GM23338 (cell line): Measurements from ENCODE around the gene CCDC106. TPM values are rescaled to one million over a fixed set of nuclear protein-coding genes. Genes with fewer than 3 reads are reported as not detected.

Source experiments
- ATAC-seq: fragments of 200-7000 bp; cut with Tn5 transposase; 3 replicates; pipeline ENCODE4 v1.9.1; 2020
- DNase-seq: peaks from one replicate; pipeline ENCODE4 v3.0.0-alpha.2; 2015; ENCODE audit warnings: low spot score
- H2AFZ ChIP-seq: fragments of 200-600 bp; sonication (generic); 2 replicates; pipeline ENCODE4 v1.8.0; 2016; ENCODE audit warnings: antibody characterized with exemption, mild to moderate bottlenecking, moderate library complexity
- H3F3A ChIP-seq: fragments of 200-600 bp; sonication (generic); replicated peaks from 2 replicates; pipeline ENCODE4 v1.8.0; 2017; ENCODE audit warnings: antibody characterized with exemption, mixed run types, low read depth
- H3K27ac ChIP-seq: fragments of 200-600 bp; sonication (generic); 2 replicates; pipeline ENCODE4 v1.6.1; 2016; ENCODE audit warnings: low read depth
- H3K27me3 ChIP-seq: fragments of 200-600 bp; sonication (generic); 2 replicates; pipeline ENCODE4 v1.8.0; 2016; ENCODE audit warnings: mild to moderate bottlenecking, mixed run types, moderate library complexity; ENCODE audit not compliant: insufficient read depth
- H3K36me3 ChIP-seq: fragments of 200-600 bp; sonication (generic); 2 replicates; pipeline ENCODE4 v1.8.0; 2016; ENCODE audit warnings: mild to moderate bottlenecking; ENCODE audit not compliant: insufficient read depth
- H3K4me1 ChIP-seq: fragments of 200-600 bp; sonication (generic); 2 replicates; pipeline ENCODE4 v1.8.0; 2016; ENCODE audit warnings: mild to moderate bottlenecking, moderate library complexity; ENCODE audit not compliant: insufficient read depth
- H3K4me2 ChIP-seq: fragments of 200-600 bp; sonication (generic); 2 replicates; pipeline ENCODE4 v1.7.1; 2017; ENCODE audit warnings: mixed run types
- H3K4me3 ChIP-seq: fragments of 200-600 bp; sonication (generic); 2 replicates; pipeline ENCODE4 v1.6.1; 2016; ENCODE audit warnings: mixed run types
- H3K79me2 ChIP-seq: fragments of 200-600 bp; sonication (generic); replicated peaks from 2 replicates; pipeline ENCODE4 v1.8.0; 2017; ENCODE audit warnings: mild to moderate bottlenecking; ENCODE audit not compliant: insufficient read depth
- H3K9me2 ChIP-seq: fragments of 200-600 bp; sonication (generic); 2 replicates; pipeline ENCODE4 v1.8.0; 2017; ENCODE audit not compliant: insufficient read depth
- H4K20me1 ChIP-seq: fragments of 200-600 bp; sonication (generic); replicated peaks from 2 replicates; pipeline ENCODE4 v1.8.0; 2017; ENCODE audit warnings: mild to moderate bottlenecking; ENCODE audit not compliant: insufficient read depth
- H3K27ac Mint-ChIP-seq: 2 replicates; pipeline ENCODE4 v1.8.0; 2020; ENCODE audit warnings: inconsistent platforms, mild to moderate bottlenecking, moderate library complexity, mixed read lengths
- H3K27me3 Mint-ChIP-seq: 3 replicates; pipeline ENCODE4 v1.8.0; 2022; ENCODE audit warnings: low read depth, mild to moderate bottlenecking, moderate library complexity, mixed read lengths, inconsistent platforms; ENCODE audit not compliant: insufficient read depth, poor library complexity
- H3K36me3 Mint-ChIP-seq: 3 replicates; pipeline ENCODE4 v1.8.0; 2021; ENCODE audit warnings: low read depth, mild to moderate bottlenecking, inconsistent platforms, moderate library complexity, mixed read lengths
- H3K4me1 Mint-ChIP-seq: 3 replicates; pipeline ENCODE4 v1.8.0; 2020; ENCODE audit warnings: mild to moderate bottlenecking, inconsistent platforms, mixed read lengths
- H3K4me3 Mint-ChIP-seq: 3 replicates; pipeline ENCODE4 v1.8.0; 2021; ENCODE audit warnings: moderate library complexity, mild to moderate bottlenecking, inconsistent platforms, mixed read lengths
- H3K9me3 Mint-ChIP-seq: 3 replicates; pipeline ENCODE4 v1.8.0; 2020; ENCODE audit warnings: moderate library complexity, mild to moderate bottlenecking, inconsistent platforms, mixed read lengths
- CREB1 ChIP-seq: fragments of 250-450 bp; sonication (Bioruptor Pico); IDR thresholded peaks from 2 replicates; pipeline ENCODE4 v1.5.0; 2020; ENCODE audit warnings: low read depth, mild to moderate bottlenecking, moderate library complexity
- EZH2 ChIP-seq: fragments of 200-600 bp; sonication (generic); IDR thresholded peaks from one replicate; pipeline ENCODE4 v1.8.0; 2017; ENCODE audit warnings: antibody characterized with exemption, mild to moderate bottlenecking, low read depth; ENCODE audit not compliant: unreplicated experiment
- EZH2phosphoT487 ChIP-seq: fragments of 200-600 bp; sonication (generic); IDR thresholded peaks from one replicate; pipeline ENCODE4 v1.8.1; 2018; ENCODE audit warnings: antibody characterized with exemption; ENCODE audit not compliant: unreplicated experiment
- JUNB ChIP-seq: IDR thresholded peaks from one replicate; pipeline ENCODE4 v1.6.1; 2016; ENCODE audit warnings: antibody characterized with exemption; ENCODE audit not compliant: unreplicated experiment
- NANOG ChIP-seq: IDR thresholded peaks from 2 replicates; pipeline ENCODE4 v1.6.1; 2016; ENCODE audit warnings: antibody characterized with exemption, borderline replicate concordance
- POLR2AphosphoS5 ChIP-seq: IDR thresholded peaks from 2 replicates; pipeline ENCODE4 v1.6.1; 2016; ENCODE audit warnings: antibody characterized with exemption, low read depth
- REST ChIP-seq: IDR thresholded peaks from one replicate; pipeline ENCODE4 v1.6.1; 2018; ENCODE audit warnings: antibody characterized with exemption; ENCODE audit not compliant: unreplicated experiment
- STAT1 ChIP-seq: IDR thresholded peaks from one replicate; pipeline ENCODE4 v1.6.1; 2016; ENCODE audit warnings: antibody characterized with exemption; ENCODE audit not compliant: unreplicated experiment
- ZNF114 ChIP-seq: fragments of 250-450 bp; sonication (Bioruptor Pico); IDR thresholded peaks from 2 replicates; pipeline ENCODE4 v1.5.0; 2020; ENCODE audit warnings: mild to moderate bottlenecking, moderate library complexity
- ZNF331 ChIP-seq: fragments of 250-450 bp; sonication (Bioruptor Pico); IDR thresholded peaks from 2 replicates; pipeline ENCODE4 v1.5.0; 2020; ENCODE audit warnings: low read depth, mild to moderate bottlenecking, moderate library complexity
- polyA plus RNA-seq: library from polyadenylated mRNA; unstranded; fragments of >200 nt; fragmentation: Nextera tagmentation; extraction: Ambion mirVana; gene quantifications from 2 replicates; pipeline ENCODE4 v1.2.1, GENCODE V29; 2016
- total RNA-seq: library from RNA; depleted of rRNA; stranded (reverse); fragments of >200 nt; shearing (Covaris generic); gene quantifications from 2 replicates; pipeline ENCODE4 v1.2.3, GENCODE V29; 2014
- TF ChIP-seq, protein P1 (sequence below): IDR thresholded peaks from 2 replicates; pipeline ENCODE4 v1.6.1; 2016; ENCODE audit warnings: antibody characterized with exemption
- TF ChIP-seq, protein P2 (sequence below), 2 experiments: fragments of 200-600 bp in 1 of 2; sonication (generic) in 1 of 2; conservative IDR thresholded peaks; 2 replicates each; pipeline versions ENCODE4 v1.5.1 to v1.6.1; 2016 to 2017; ENCODE audit warnings: antibody characterized with exemption in 2 of 2, low read depth in 2 of 2, mild to moderate bottlenecking in 2 of 2, moderate library complexity in 1 of 2

The CCDC106 gene
- total and polyA plus RNA-seq, 2 experiments from 2014 or later, result 12.0 to 17.6 TPM

GRCh38 chr19:55661826-55662225 is 13.8 kb downstream of the CCDC106 start (continued):
- TF ChIP-seq REST, result no peak
- no peak for TF ChIP-seq EZH2
- TF ChIP-seq, protein P1, sequence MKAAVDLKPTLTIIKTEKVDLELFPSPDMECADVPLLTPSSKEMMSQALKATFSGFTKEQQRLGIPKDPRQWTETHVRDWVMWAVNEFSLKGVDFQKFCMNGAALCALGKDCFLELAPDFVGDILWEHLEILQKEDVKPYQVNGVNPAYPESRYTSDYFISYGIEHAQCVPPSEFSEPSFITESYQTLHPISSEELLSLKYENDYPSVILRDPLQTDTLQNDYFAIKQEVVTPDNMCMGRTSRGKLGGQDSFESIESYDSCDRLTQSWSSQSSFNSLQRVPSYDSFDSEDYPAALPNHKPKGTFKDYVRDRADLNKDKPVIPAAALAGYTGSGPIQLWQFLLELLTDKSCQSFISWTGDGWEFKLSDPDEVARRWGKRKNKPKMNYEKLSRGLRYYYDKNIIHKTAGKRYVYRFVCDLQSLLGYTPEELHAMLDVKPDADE, result no peak
- TF ChIP-seq ZNF114, result no peak
- TF ChIP-seq, protein P2, sequence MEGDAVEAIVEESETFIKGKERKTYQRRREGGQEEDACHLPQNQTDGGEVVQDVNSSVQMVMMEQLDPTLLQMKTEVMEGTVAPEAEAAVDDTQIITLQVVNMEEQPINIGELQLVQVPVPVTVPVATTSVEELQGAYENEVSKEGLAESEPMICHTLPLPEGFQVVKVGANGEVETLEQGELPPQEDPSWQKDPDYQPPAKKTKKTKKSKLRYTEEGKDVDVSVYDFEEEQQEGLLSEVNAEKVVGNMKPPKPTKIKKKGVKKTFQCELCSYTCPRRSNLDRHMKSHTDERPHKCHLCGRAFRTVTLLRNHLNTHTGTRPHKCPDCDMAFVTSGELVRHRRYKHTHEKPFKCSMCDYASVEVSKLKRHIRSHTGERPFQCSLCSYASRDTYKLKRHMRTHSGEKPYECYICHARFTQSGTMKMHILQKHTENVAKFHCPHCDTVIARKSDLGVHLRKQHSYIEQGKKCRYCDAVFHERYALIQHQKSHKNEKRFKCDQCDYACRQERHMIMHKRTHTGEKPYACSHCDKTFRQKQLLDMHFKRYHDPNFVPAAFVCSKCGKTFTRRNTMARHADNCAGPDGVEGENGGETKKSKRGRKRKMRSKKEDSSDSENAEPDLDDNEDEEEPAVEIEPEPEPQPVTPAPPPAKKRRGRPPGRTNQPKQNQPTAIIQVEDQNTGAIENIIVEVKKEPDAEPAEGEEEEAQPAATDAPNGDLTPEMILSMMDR (conservative IDR thresholded peaks at IDR 0.05; ENCODE audit: low read depth in 2 of 2), result no peak
- TF ChIP-seq EZH2phosphoT487, result no peak
- no peak for TF ChIP-seq STAT1
- TF ChIP-seq JUNB, result no peak

- H3F3A ChIP-seq, result peaks cover 9% of the 10 kb centered on the region; the same call in 1 of the 2 replicates
- H3K4me1 ChIP-seq, result no peaks in the 10 kb centered on the region
- no peak overlapping the region for H3K27ac Mint-ChIP-seq
- no peak overlapping the region for H3K4me3 Mint-ChIP-seq
- H3K27ac ChIP-seq, result no peak overlapping the region
- H3K27me3 ChIP-seq, result no peaks in the 10 kb centered on the region
- H3K79me2 ChIP-seq, result peaks cover 94% of the 10 kb centered on the region
- DNase-seq (no peak), ATAC-seq (no peak)
- no peak overlapping the region for H3K4me3 ChIP-seq
- peaks cover 37% of the 10 kb centered on the region for H3K36me3 ChIP-seq
- H3K36me3 Mint-ChIP-seq, result peaks cover 90% of the 10 kb centered on the region
- no peaks in the 10 kb centered on the region for H3K9me2 ChIP-seq
- peaks cover 19% of the 10 kb centered on the region for H3K27me3 Mint-ChIP-seq
- no peak overlapping the region for H3K4me2 ChIP-seq
- peaks cover 49% of the 10 kb centered on the region for H4K20me1 ChIP-seq
- H2AFZ ChIP-seq, result no peak overlapping the region
- peaks cover 6% of the 10 kb centered on the region for H3K4me1 Mint-ChIP-seq
- peaks cover 5% of the 10 kb centered on the region; the same call in 2 of the 3 replicates for H3K9me3 Mint-ChIP-seq
- TF ChIP-seq POLR2AphosphoS5 (no peak), CREB1 (no peak), ZNF114 (no peak), EZH2 (no peak), ZNF331 (CRISPR knock-in tag) (no peak), NANOG (no peak), REST (no peak), EZH2phosphoT487 (no peak), JUNB (no peak), STAT1 (no peak)
- TF ChIP-seq, protein P1, result no peak
- TF ChIP-seq, protein P2 (conservative IDR thresholded peaks at IDR 0.05; ENCODE audit: low read depth in 2 of 2), result no peak
Measured at GRCh38 chr19:55663846-55664536, 16.0 kb downstream of the CCDC106 start.
